CD14-positive monocyte (primary cell): ENCODE results near the gene RNU1-1. TPM values are rescaled to one million over a fixed set of nuclear protein-coding genes. Genes with fewer than 3 reads are reported as not detected.
"Not testable (repeated sequence)": the region's sequence is repeated elsewhere in the genome, so short reads cannot be mapped to it uniquely, and the experiment has no call there.

ENCODE experiments used
- DNase-seq, 3 donors: peaks; one replicate each; pipeline ENCODE4 v3.0.0-alpha.2; 2011 to 2022
- H2AFZ ChIP-seq: 2 replicates; pipeline ENCODE4 v1.6.0; 2012; ENCODE audit warnings: mild to moderate bottlenecking, low read depth, low read length, inconsistent platforms; ENCODE audit not compliant: insufficient read depth, poor library complexity, severe bottlenecking
- H3K27ac ChIP-seq, 2 donors: 1 replicate in 1 of 2; 2 replicates in 1 of 2; pipeline ENCODE4 v1.5.1; 2012 to 2013; ENCODE audit warnings: low read length in 2 of 2, control low read depth in 1 of 2, inconsistent platforms in 1 of 2, low read depth in 1 of 2, mild to moderate bottlenecking in 1 of 2
- H3K27me3 ChIP-seq, 2 donors: one replicate each; pipeline versions ENCODE4 v1.6.0 to v1.6.1; 2011 to 2013; ENCODE audit warnings: low read length in 2 of 2; ENCODE audit not compliant: control insufficient read depth in 2 of 2, insufficient read depth in 2 of 2
- H3K36me3 ChIP-seq, 2 donors: replicated peaks in 1 of 2; 1 replicate in 1 of 2; 2 replicates in 1 of 2; pipeline versions ENCODE4 v1.5.1 to v1.6.1; 2012 to 2013; ENCODE audit warnings: low read length in 2 of 2, control low read depth in 1 of 2, inconsistent platforms in 1 of 2, mild to moderate bottlenecking in 1 of 2; ENCODE audit not compliant: insufficient read depth in 2 of 2, control insufficient read depth in 1 of 2
- H3K4me1 ChIP-seq, 2 donors: 1 replicate in 1 of 2; 2 replicates in 1 of 2; pipeline versions ENCODE4 v1.5.1 to v1.6.1; 2012 to 2013; ENCODE audit warnings: low read length in 2 of 2, control low read depth in 1 of 2, inconsistent platforms in 1 of 2, mild to moderate bottlenecking in 1 of 2, moderate library complexity in 1 of 2; ENCODE audit not compliant: insufficient read depth in 2 of 2, control insufficient read depth in 1 of 2
- H3K4me2 ChIP-seq: replicated peaks from 2 replicates; pipeline ENCODE3; 2012; ENCODE audit warnings: low read length, moderate library complexity, mild to moderate bottlenecking; ENCODE audit not compliant: poor library complexity, severe bottlenecking; ENCODE audit errors: extremely low read depth
- H3K4me3 ChIP-seq, 3 experiments: fragments of 200-600 bp in 1 of 3; sonication (generic) in 1 of 3; replicated peaks in 1 of 3; 1 replicate in 2 of 3; 2 replicates in 1 of 3; pipeline ENCODE4 v1.5.1; 2011 to 2013; ENCODE audit warnings: low read length in 3 of 3, mild to moderate bottlenecking in 3 of 3, control low read depth in 2 of 3, low read depth in 2 of 3, inconsistent platforms in 1 of 3, moderate library complexity in 1 of 3
- H3K79me2 ChIP-seq: 2 replicates; pipeline ENCODE4 v1.6.0; 2012; ENCODE audit warnings: mild to moderate bottlenecking, control low read depth, inconsistent platforms, low read length, moderate library complexity; ENCODE audit not compliant: insufficient read depth
- H3K9ac ChIP-seq: 2 replicates; pipeline ENCODE4 v1.6.0; 2017; ENCODE audit warnings: low read length, mild to moderate bottlenecking; ENCODE audit not compliant: insufficient read depth, poor library complexity, severe bottlenecking
- H3K9me3 ChIP-seq, 2 donors: replicated peaks in 1 of 2; 1 replicate in 1 of 2; 2 replicates in 1 of 2; pipeline versions ENCODE4 v1.5.1 to v1.6.1; 2012 to 2013; ENCODE audit warnings: low read length in 2 of 2, control low read depth in 1 of 2; ENCODE audit not compliant: control insufficient read depth in 1 of 2, insufficient read depth in 1 of 2
- H4K20me1 ChIP-seq: 2 replicates; pipeline ENCODE4 v1.6.0; 2012; ENCODE audit warnings: mild to moderate bottlenecking, low read length, control low read depth, moderate library complexity; ENCODE audit not compliant: insufficient read depth
- H3K27ac Mint-ChIP-seq, 7 donors: one replicate each; pipeline ENCODE4 v1.8.0; 2020; ENCODE audit warnings: mild to moderate bottlenecking in 7 of 7, mixed read lengths in 7 of 7, moderate library complexity in 6 of 7, inconsistent platforms in 2 of 7
- H3K27me3 Mint-ChIP-seq, 3 donors: one replicate each; pipeline ENCODE4 v1.8.0; 2021 to 2022; ENCODE audit warnings: low read depth in 3 of 3, mild to moderate bottlenecking in 3 of 3, mixed read lengths in 3 of 3, moderate library complexity in 3 of 3, inconsistent platforms in 1 of 3
- H3K36me3 Mint-ChIP-seq, 2 donors: one replicate each; pipeline ENCODE4 v1.8.0; 2020; ENCODE audit warnings: mixed read lengths in 2 of 2, inconsistent platforms in 1 of 2, mild to moderate bottlenecking in 1 of 2
- H3K4me1 Mint-ChIP-seq: one replicate; pipeline ENCODE4 v1.8.0; 2020; ENCODE audit warnings: mild to moderate bottlenecking, mixed read lengths
- H3K4me3 Mint-ChIP-seq, 2 donors: one replicate each; pipeline ENCODE4 v1.8.0; 2020; ENCODE audit warnings: mild to moderate bottlenecking in 2 of 2, mixed read lengths in 2 of 2, moderate library complexity in 1 of 2
- H3K9me3 Mint-ChIP-seq, 7 donors: one replicate each; pipeline ENCODE4 v1.8.0; 2020 to 2022; ENCODE audit warnings: mixed read lengths in 7 of 7, mild to moderate bottlenecking in 6 of 7, moderate library complexity in 6 of 7, inconsistent platforms in 2 of 7
- WGBS: methylation state at CpG from one replicate; pipeline ENCODE4 v1.1.5; 2013; ENCODE audit warnings: missing lambda C conversion rate; ENCODE audit not compliant: insufficient coverage; 5-methylcytosine and 5-hydroxymethylcytosine counted together
- intact Hi-C, 2 donors: fragments of 100-400 bp; cut with micrococcal nuclease; formaldehyde crosslinking; loops; one replicate each; pipeline versions ENCODE4 v1.15.0 to v1.15.1; 2023
- polyA plus RNA-seq, 3 donors: library from polyadenylated mRNA; depleted of rRNA in 1 of 3; unstranded in 2 of 3; stranded (reverse) in 1 of 3; fragments of 300-500 nt in 2 of 3; fragments of >200 nt in 1 of 3; fragmentation: Illumina TruSeq in 2 of 3; gene quantifications; 1 replicate in 2 of 3; 2 replicates in 1 of 3; pipeline ENCODE4 v1.2.3, GENCODE V29; 2012 to 2021

The RNU1-1 gene
- polyA plus RNA-seq, 3 donors, result not detected

GRCh38 chr1:16512624-16513411 is 1.3 kb downstream of the RNU1-1 start:
- H4K20me1 ChIP-seq, H3K9me3 Mint-ChIP-seq, H3K79me2 ChIP-seq, intact Hi-C loops, H3K27me3 Mint-ChIP-seq, H3K4me2 ChIP-seq, H3K9ac ChIP-seq, H3K9me3 ChIP-seq, H3K36me3 Mint-ChIP-seq, H3K4me1 ChIP-seq, H2AFZ ChIP-seq, H3K27ac ChIP-seq, H3K27me3 ChIP-seq, H3K36me3 ChIP-seq, H3K4me1 Mint-ChIP-seq, H3K4me3 ChIP-seq, H3K4me3 Mint-ChIP-seq, DNase-seq, H3K27ac Mint-ChIP-seq: not testable (repeated sequence)
- WGBS, result no CpG with 5 or more reads among the region's 15 CpGs

- H3K27me3 Mint-ChIP-seq, H3K4me1 ChIP-seq, H3K79me2 ChIP-seq, H3K9ac ChIP-seq, H2AFZ ChIP-seq, H3K4me3 Mint-ChIP-seq, H3K27me3 ChIP-seq, H4K20me1 ChIP-seq, H3K36me3 ChIP-seq, H3K27ac Mint-ChIP-seq, DNase-seq, H3K27ac ChIP-seq, H3K4me3 ChIP-seq, H3K4me1 Mint-ChIP-seq, H3K4me2 ChIP-seq, H3K36me3 Mint-ChIP-seq, H3K9me3 Mint-ChIP-seq, H3K9me3 ChIP-seq, intact Hi-C loops: not testable (repeated sequence)
- WGBS, result no CpG with 5 or more reads among the region's 1 CpG
Measured at GRCh38 chr1:16511926-16512325, 2.2 kb downstream of the RNU1-1 start.

- H3K27ac Mint-ChIP-seq, H3K36me3 ChIP-seq, H3K27me3 Mint-ChIP-seq, H3K4me1 Mint-ChIP-seq, H4K20me1 ChIP-seq, H3K4me3 ChIP-seq, H3K27ac ChIP-seq, H3K36me3 Mint-ChIP-seq, H3K9ac ChIP-seq, H3K27me3 ChIP-seq, H3K79me2 ChIP-seq, intact Hi-C loops, H2AFZ ChIP-seq, H3K4me2 ChIP-seq, H3K4me3 Mint-ChIP-seq, H3K4me1 ChIP-seq: not testable (repeated sequence)
- WGBS, result 82% methylated on average over 5 of the region's 8 CpGs
- H3K9me3 Mint-ChIP-seq, result peaks cover 0 to 12% (median 2%) of the 10 kb centered on the region in 7 donors
- H3K9me3 ChIP-seq, result peaks cover 8 to 19% of the 10 kb centered on the region in 2 donors
- peak in 2 of 3 donors; percentile 16 to 21 for DNase-seq
Measured at GRCh38 chr1:16508861-16509445, 5.1 kb downstream of the RNU1-1 start.

- H3K9me3 Mint-ChIP-seq, result peaks cover 0 to 12% (median 2%) of the 10 kb centered on the region in 7 donors
- H3K4me1 Mint-ChIP-seq, intact Hi-C loops, H3K4me2 ChIP-seq, H3K36me3 ChIP-seq, H3K9ac ChIP-seq, H4K20me1 ChIP-seq, H2AFZ ChIP-seq, H3K4me3 Mint-ChIP-seq, H3K79me2 ChIP-seq, H3K36me3 Mint-ChIP-seq, H3K27me3 ChIP-seq, H3K27ac Mint-ChIP-seq, H3K27me3 Mint-ChIP-seq, DNase-seq, H3K27ac ChIP-seq, H3K4me1 ChIP-seq, H3K4me3 ChIP-seq: not testable (repeated sequence)
- 74% methylated on average over 3 of the region's 15 CpGs for WGBS
- H3K9me3 ChIP-seq, result peaks cover 8 to 19% of the 10 kb centered on the region in 2 donors
Measured at GRCh38 chr1:16506364-16507136, 7.5 kb downstream of the RNU1-1 start.
